IMR-90 (cell line): ENCODE measurements around the gene DUSP7. TPM values are rescaled to one million over a fixed set of nuclear protein-coding genes. Genes with fewer than 3 reads are reported as not detected.
A peak's percentile ranks its signal among the peaks of the same experiment; 100 is the strongest.

ENCODE experiments used
- ATAC-seq: fragments of 200-7000 bp; cut with Tn5 transposase; 2 replicates; pipeline ENCODE4 v1.9.1; 2020; ENCODE audit warnings: low read depth, mild to moderate bottlenecking, moderate library complexity
- BruUV-seq: library from RNA; stranded (reverse); fragments of 400-500 nt; replicated peaks from 2 replicates; lab custom pipeline; 2021; lab: Mats Ljungman, UMichigan
- CTCF ChIA-PET: fragments of 300-600 bp; formaldehyde crosslinking; extraction: SDS; loops from one replicate; lab custom pipeline; 2021; ENCODE audit warnings: antibody characterized with exemption; lab: Yijun Ruan, JAX
- POLR2A ChIA-PET: fragments of 300-600 bp; sonication (Branson Sonifier 250); formaldehyde crosslinking; loops from one replicate; lab custom pipeline; 2022; ENCODE audit warnings: antibody characterized with exemption; ENCODE audit not compliant: unreplicated experiment; lab: Charles Lee
- DNase-seq: peaks from one replicate; pipeline ENCODE4 v3.0.0; 2013
- H2AFZ ChIP-seq: replicated peaks from 2 replicates; pipeline ENCODE3; 2013; ENCODE audit warnings: low read length, mild to moderate bottlenecking; ENCODE audit not compliant: poor library complexity
- H2AK5ac ChIP-seq: 2 replicates; pipeline ENCODE4 v1.6.1; 2013; ENCODE audit warnings: low read depth, low read length, inconsistent platforms
- H2AK9ac ChIP-seq: replicated peaks from 2 replicates; pipeline ENCODE3; 2013; ENCODE audit warnings: mild to moderate bottlenecking, low read depth, low read length, moderate library complexity; ENCODE audit not compliant: poor library complexity
- H2BK120ac ChIP-seq: 2 replicates; pipeline ENCODE4 v1.6.1; 2013; ENCODE audit warnings: low read depth, low read length, inconsistent platforms
- H2BK15ac ChIP-seq: 3 replicates; pipeline ENCODE4 v1.6.1; 2013; ENCODE audit warnings: low read depth, low read length, inconsistent platforms
- H2BK20ac ChIP-seq: 2 replicates; pipeline ENCODE4 v1.6.1; 2013; ENCODE audit warnings: low read depth, mild to moderate bottlenecking, inconsistent platforms, low read length, moderate library complexity
- H2BK5ac ChIP-seq: 2 replicates; pipeline ENCODE4 v1.6.1; 2013; ENCODE audit warnings: mild to moderate bottlenecking, low read depth, low read length, inconsistent platforms; ENCODE audit not compliant: poor library complexity, severe bottlenecking
- H3K14ac ChIP-seq: replicated peaks from 2 replicates; pipeline ENCODE4 v1.6.1; 2013; ENCODE audit warnings: low read depth, low read length, inconsistent platforms
- H3K18ac ChIP-seq: 2 replicates; pipeline ENCODE4 v1.6.1; 2013; ENCODE audit warnings: low read depth, low read length, control low read depth
- H3K23ac ChIP-seq: 2 replicates; pipeline ENCODE4 v1.6.1; 2013; ENCODE audit warnings: low read depth, low read length, inconsistent platforms
- H3K27ac ChIP-seq: 2 replicates; pipeline ENCODE4 v1.5.1; 2013; ENCODE audit warnings: mild to moderate bottlenecking, control low read depth, low read length; ENCODE audit not compliant: insufficient read depth
- H3K27me3 ChIP-seq: 2 replicates; pipeline ENCODE4 v1.6.1; 2013; ENCODE audit warnings: low read length; ENCODE audit not compliant: control insufficient read depth, insufficient read depth
- H3K36me3 ChIP-seq: 2 replicates; pipeline ENCODE4 v1.6.1; 2013; ENCODE audit warnings: low read length, mixed read lengths; ENCODE audit not compliant: control insufficient read depth, insufficient read depth
- H3K4ac ChIP-seq: 2 replicates; pipeline ENCODE4 v1.6.1; 2013; ENCODE audit warnings: low read depth, low read length, inconsistent platforms
- H3K4me1 ChIP-seq: 2 replicates; pipeline ENCODE4 v1.6.1; 2013; ENCODE audit warnings: low read length, mixed read lengths; ENCODE audit not compliant: control insufficient read depth, insufficient read depth
- H3K4me2 ChIP-seq: 2 replicates; pipeline ENCODE4 v1.6.1; 2013; ENCODE audit warnings: low read depth, mild to moderate bottlenecking, control low read depth, low read length, moderate library complexity
- H3K4me3 ChIP-seq: 2 replicates; pipeline ENCODE4 v1.5.1; 2013; ENCODE audit warnings: low read depth, mild to moderate bottlenecking, control low read depth, low read length, moderate library complexity; ENCODE audit not compliant: insufficient read depth
- H3K56ac ChIP-seq: 2 replicates; pipeline ENCODE4 v1.6.1; 2013; ENCODE audit warnings: low read length, inconsistent platforms; ENCODE audit not compliant: insufficient read depth; ENCODE audit errors: extremely low read depth
- H3K79me1 ChIP-seq, 2 experiments: 2 replicates each; pipeline ENCODE4 v1.6.1; 2013; ENCODE audit warnings: low read length in 2 of 2, inconsistent platforms in 1 of 2, low read depth in 1 of 2
- H3K9ac ChIP-seq: 2 replicates; pipeline ENCODE4 v1.6.1; 2013; ENCODE audit warnings: low read depth, low read length, control low read depth
- H3K9me1 ChIP-seq: 2 replicates; pipeline ENCODE4 v1.6.1; 2013; ENCODE audit warnings: low read length, inconsistent platforms; ENCODE audit not compliant: insufficient read depth
- H3K9me3 ChIP-seq: 2 replicates; pipeline ENCODE4 v1.6.1; 2013; ENCODE audit warnings: low read length; ENCODE audit not compliant: control insufficient read depth, insufficient read depth
- H4K20me1 ChIP-seq: 2 replicates; pipeline ENCODE4 v1.6.1; 2013; ENCODE audit warnings: low read length, inconsistent platforms; ENCODE audit not compliant: insufficient read depth
- H4K5ac ChIP-seq: 2 replicates; pipeline ENCODE4 v1.6.1; 2013; ENCODE audit warnings: mild to moderate bottlenecking, low read depth, low read length, control low read depth
- H4K8ac ChIP-seq, 2 experiments: 2 replicates each; pipeline ENCODE4 v1.6.1; 2013; ENCODE audit warnings: low read depth in 2 of 2, low read length in 2 of 2, control low read depth in 1 of 2, inconsistent platforms in 1 of 2
- H4K91ac ChIP-seq: 2 replicates; pipeline ENCODE4 v1.6.1; 2013; ENCODE audit warnings: low read depth, low read length, inconsistent platforms; ENCODE audit not compliant: insufficient read depth
- MAFK ChIP-seq: IDR thresholded peaks from 2 replicates; pipeline ENCODE4 v1.6.1; 2012; ENCODE audit warnings: low read depth, low read length, improper control_type of control experiment
- MAZ ChIP-seq: IDR thresholded peaks from 2 replicates; pipeline ENCODE4 v1.6.1; 2012; ENCODE audit warnings: low read depth, mild to moderate bottlenecking, low read length, improper control_type of control experiment, moderate library complexity, borderline replicate concordance
- MXI1 ChIP-seq: IDR thresholded peaks from 2 replicates; pipeline ENCODE4 v1.6.1; 2012; ENCODE audit warnings: low read depth, mild to moderate bottlenecking, low read length, moderate library complexity, borderline replicate concordance
- WGBS, 2 experiments: methylation state at CpG; one replicate each; pipeline versions ENCODE4 v1.1.5 to v1.1.7; 2013; ENCODE audit warnings: missing lambda C conversion rate in 2 of 2; ENCODE audit not compliant: insufficient read length in 1 of 2; ENCODE audit errors: extremely low coverage in 2 of 2; 5-methylcytosine and 5-hydroxymethylcytosine counted together
- dilution Hi-C: fragments of 300-500 bp; cut with HindIII; formaldehyde crosslinking; loops from one replicate; pipeline ENCODE4 v1.14.3; 2018; ENCODE audit warnings: low sequenced_read_pairs; ENCODE audit not compliant: unreplicated experiment
- in situ Hi-C: fragments of 300-500 bp; cut with MboI; formaldehyde crosslinking; loops from 3 replicates; pipeline ENCODE4 v1.14.3; 2019; ENCODE audit warnings: low sequenced_read_pairs, inconsistent platforms, mixed read lengths
- intact Hi-C: fragments of 100-400 bp; cut with micrococcal nuclease; formaldehyde crosslinking; loops from 2 replicates; pipeline ENCODE4 v1.10.0; 2022
- polyA plus RNA-seq, 3 experiments: library from polyadenylated mRNA; depleted of rRNA; stranded (reverse); fragments of >200 nt; gene quantifications; 2 replicates each; pipeline ENCODE4 v1.2.3, GENCODE V29; 2012; ENCODE audit warnings: low replicate concordance in 1 of 3
- total RNA-seq: library from RNA; depleted of rRNA; stranded (reverse); fragments of >200 nt; gene quantifications from 2 replicates; pipeline ENCODE4 v1.2.3, GENCODE V29; 2012

DUSP7 gene
- total and polyA plus RNA-seq, 2 of the 4 experiments (the other 2 are of a cell fraction) = 9.3 to 24.0 TPM

- Histone ChIP-seq H3K36me3 (peaks cover 30% of the 10 kb centered on the region), H3K23ac (no peak overlapping the region), H2BK20ac (peak overlapping the region; percentile 36; the same call in 1 of the 2 replicates), H3K9me1 (peaks cover 35% of the 10 kb centered on the region), H3K9me3 (no peaks in the 10 kb centered on the region), H3K27me3 (no peaks in the 10 kb centered on the region), H4K20me1 (peaks cover 10% of the 10 kb centered on the region; the same call in 1 of the 2 replicates), H2AK5ac (peak overlapping the region; percentile 73), H3K4me1 (peaks cover 57% of the 10 kb centered on the region), H4K91ac (peak overlapping the region; percentile 58), H3K4ac (peak overlapping the region; percentile 85), H2AK9ac (peak overlapping the region; percentile 86), H3K27ac (peak overlapping the region; percentile 52), H2BK120ac (peak overlapping the region; percentile 56; the same call in 1 of the 2 replicates), H3K4me3 (no peak overlapping the region), H2BK5ac (peak overlapping the region; percentile 67), H4K8ac (peak overlapping the region in 1 of 2 experiments; percentile 65; a peak in 2 of 4 replicates), H3K56ac (no peak overlapping the region), H2AFZ (no peak overlapping the region), H4K5ac (peak overlapping the region; percentile 30; the same call in 1 of the 2 replicates), H3K9ac (no peak overlapping the region), H2BK15ac (peak overlapping the region; percentile 41; the same call in 1 of the 3 replicates), H3K79me1 (peaks cover 15 to 77% of the 10 kb centered on the region in 2 experiments), H3K14ac (0 out of 2 replicates have a peak overlapping the region, but pooled peaks have one; percentile 37), H3K18ac (no peak overlapping the region), H3K4me2 (no peak overlapping the region)
- POLR2A ChIA-PET = no interaction called here
- no TSS peak for BruUV-seq
- DNase-seq = no peak
- CTCF ChIA-PET = interaction anchor here (0.7 kb wide), 1 partner anchor 45 kb away, joined by 5 read pairs; no protein-coding TSS in a partner anchor
- WGBS, 2 experiments = 100% methylated on average over 1 of the region's 2 CpGs; no CpG with 5 or more reads in 1 of the 2 experiments
- dilution Hi-C loops (no loop called here), in situ Hi-C loops (loop anchor here (5.0 kb wide), 1 partner anchor 37 kb away; no protein-coding TSS in a partner anchor), intact Hi-C loops (no loop called here)
- TF ChIP-seq MAZ (no peak), MXI1 (no peak), MAFK (no peak)
- ATAC-seq = no peak
These were observed 6.9 kb downstream of the DUSP7 start for GRCh38 chr3:52049503-52049902.
